GM15510 (cell line): Measurements from ENCODE around the gene NKD1.

Experiments
- POLR2A ChIP-seq: IDR thresholded peaks from 3 replicates; pipeline ENCODE4 v1.6.1; 2011; ENCODE audit warnings: borderline replicate concordance; ENCODE audit not compliant: insufficient read length; ENCODE audit errors: extremely low read depth

The NKD1 gene

DNA sequence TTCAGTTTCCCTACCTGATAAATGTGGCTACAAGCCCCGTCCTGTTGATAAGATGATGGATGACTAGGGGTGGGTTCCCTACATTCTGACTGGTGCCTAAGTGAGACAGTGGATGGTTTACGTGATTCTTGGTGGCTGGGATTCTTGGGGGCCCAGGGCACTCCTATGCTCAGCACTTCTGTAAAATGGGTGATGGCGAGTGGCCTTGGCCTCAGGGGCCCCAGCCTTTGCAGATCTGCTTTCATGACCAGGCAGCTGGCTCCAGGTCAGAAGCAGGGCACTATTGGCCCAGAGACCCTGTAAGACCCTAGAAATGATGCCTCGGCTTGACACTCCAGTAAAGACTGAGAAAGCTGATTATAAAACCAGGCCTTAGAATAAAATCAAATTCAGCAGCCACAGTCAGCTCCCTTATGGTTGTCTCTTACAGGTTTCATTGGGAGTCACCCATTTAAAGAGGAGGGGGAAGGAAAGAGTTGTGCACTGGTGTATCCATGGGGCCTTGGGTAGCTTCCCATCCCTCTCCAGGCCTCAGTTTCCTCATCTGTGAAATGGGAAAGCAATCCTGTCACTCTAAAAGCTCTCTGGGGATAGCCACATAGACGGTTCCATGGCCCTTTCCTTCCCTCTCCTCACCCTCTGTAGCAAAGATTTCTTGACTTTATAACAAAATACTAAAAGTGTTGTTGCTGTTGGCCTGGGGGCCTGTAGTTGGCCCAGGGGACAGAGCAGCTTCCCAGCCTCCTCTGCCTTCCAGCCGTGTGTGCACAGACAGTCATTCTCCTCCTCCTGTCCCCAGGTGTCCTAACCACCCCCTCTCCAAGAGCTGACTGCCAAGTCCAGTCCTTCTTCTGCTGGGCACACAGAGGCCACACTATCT, 131.7 kb downstream of the NKD1 start:
- TF ChIP-seq POLR2A: no peak

DNA sequence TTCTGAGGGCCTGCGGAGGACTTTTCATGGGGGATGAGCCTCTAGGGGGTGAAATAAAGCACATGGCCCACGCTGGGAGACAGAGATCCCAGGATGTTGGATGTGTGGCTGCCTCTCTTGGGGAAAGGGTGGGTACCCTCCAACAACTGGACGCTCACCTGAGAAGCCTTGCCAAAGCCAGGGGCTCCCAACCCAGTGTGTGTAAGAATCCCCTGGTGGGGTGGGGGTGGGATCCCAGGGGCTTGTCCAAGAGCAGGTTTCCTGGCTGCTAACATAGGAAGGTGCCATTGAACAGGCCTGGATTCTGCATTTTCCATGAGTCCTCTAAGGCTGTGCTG, 132.3 kb downstream of the NKD1 start:
- no peak for TF ChIP-seq POLR2A

GRCh38 chr16:50681021-50681885, 133.1 kb downstream of the NKD1 start, which contains the start of gene SNX20:
Gene SNX20, minus strand, starts transcription at chr16:50681312. Its CDS starts 3,786 bp downstream, at chr16:50677526.
- TF ChIP-seq POLR2A: peak; percentile 53

DNA sequence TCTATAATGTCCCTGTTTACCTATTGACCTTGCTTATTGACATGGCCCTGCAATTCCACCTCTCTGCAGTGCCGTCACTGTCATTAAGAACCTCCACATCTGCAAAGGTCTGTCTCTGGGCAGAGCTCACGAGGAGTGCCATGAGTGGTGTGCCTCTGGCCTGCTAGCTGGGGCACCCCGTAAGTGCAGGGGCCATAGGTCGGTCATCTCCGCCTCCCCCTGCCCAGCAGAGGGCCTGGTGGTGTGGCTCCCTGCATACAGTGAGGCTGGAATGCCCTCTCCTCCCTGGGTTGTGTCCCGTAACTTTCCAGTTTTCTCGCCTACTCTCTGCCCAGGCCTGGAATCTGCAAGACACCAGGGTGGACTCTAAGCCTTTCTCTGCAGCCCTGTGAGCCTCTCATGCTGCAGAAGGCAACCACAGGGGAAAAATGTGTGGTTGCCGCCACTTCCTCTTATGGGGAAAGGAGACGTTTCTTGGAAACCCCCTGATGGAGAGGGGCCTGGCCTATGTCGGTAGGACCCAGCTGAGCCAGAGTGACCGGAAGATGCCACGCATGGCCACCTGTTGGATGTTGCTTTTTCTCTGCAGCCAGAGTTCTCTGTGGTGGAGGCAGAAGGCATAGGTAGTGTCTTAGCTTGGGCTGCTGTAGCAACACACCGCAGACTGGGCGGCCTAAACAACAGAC, 135.6 kb downstream of the NKD1 start:
- peak; percentile 33 for TF ChIP-seq POLR2A

GRCh38 chr16:50684823-50685461, 136.7 kb downstream of the NKD1 start:
- no peak for TF ChIP-seq POLR2A

DNA sequence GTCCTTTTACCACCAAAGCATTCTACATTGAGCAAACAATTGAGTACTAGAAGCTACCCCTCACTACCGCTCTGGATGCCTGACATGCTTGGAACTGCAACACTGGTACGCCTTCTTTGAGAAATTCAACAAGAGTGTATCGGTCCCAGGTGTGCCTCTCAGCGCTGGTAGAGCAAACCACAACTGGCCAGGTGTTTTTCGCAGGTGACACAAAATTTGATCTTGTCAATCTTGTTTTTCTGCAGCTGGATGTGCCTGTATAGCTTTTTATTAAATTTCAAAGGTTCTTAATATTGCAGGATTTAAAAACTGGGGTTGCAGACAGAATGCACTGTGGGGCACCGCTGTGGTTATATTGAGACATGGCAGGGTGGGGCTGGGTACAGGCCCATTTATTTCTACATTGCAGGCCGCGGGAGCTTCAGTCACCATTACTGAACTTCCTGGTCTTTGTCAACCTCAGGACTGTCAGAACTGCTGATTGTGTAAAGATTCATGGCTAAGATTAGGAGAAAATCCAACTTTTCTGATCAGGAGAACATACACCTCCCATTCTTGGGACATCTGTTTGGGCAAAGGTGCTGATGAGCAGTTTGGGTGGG, 137.4 kb downstream of the NKD1 start:
- no peak for TF ChIP-seq POLR2A

- TF ChIP-seq POLR2A: no peak
Measured at GRCh38 chr16:50688083-50688482, 139.9 kb downstream of the NKD1 start.

GRCh38 chr16:50688867-50689266, 140.7 kb downstream of the NKD1 start:
- no peak for TF ChIP-seq POLR2A

DNA sequence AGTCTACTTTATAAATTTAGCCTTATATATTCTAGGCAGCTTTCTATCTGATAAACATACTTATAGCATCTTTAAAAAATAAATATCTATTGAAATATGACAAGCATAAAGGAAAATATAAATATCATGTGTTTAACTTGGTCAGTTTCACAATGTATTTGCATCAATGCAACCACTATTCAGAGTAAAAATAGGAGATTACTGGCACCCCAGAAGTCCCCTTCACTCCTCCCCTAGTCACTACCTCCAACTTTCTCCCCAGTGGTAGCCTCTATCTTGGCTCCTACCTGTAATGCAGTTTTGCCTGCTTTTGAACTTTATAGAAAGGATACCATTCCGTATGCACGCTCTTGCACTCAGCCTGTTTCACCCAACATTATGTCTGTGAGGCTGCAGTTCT, 142.0 kb downstream of the NKD1 start:
- no peak for TF ChIP-seq POLR2A

- no peak for TF ChIP-seq POLR2A
Measured at GRCh38 chr16:50692644-50692998, 144.4 kb downstream of the NKD1 start.

- TF ChIP-seq POLR2A: peak; percentile 44
Measured at GRCh38 chr16:50692999-50693781, 145.0 kb downstream of the NKD1 start, which contains the start of gene NOD2. Gene NOD2, plus strand, starts transcription at chr16:50693606. Its CDS starts 5,890 bp downstream, at chr16:50699496.

DNA sequence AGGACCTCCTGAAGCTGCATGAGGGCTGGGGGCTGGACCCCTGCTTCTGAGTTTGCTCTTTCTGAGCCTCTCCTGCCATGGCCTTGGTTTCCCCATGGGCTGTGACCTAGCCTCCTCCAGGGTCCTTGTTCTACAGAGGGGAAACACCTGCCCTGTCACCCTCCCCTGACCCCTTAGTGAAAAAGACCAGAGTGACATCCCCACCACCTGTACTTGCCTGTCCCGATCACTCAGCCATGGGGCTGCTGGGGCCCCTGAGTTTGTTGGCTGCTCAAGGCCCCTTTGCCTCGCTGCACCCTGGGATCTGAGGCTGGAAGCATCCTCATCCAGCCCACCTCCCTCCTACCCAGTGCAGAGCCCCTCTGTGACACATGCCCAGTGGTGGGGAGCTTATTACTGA, 146.0 kb downstream of the NKD1 start:
- TF ChIP-seq POLR2A: no peak
